KG1 (cell line): Measurements from ENCODE around the gene THADA.
"Not testable (repeated sequence)": the region's sequence is repeated elsewhere in the genome, so short reads cannot be mapped to it uniquely, and the experiment has no call there.

ENCODE experiments used
- DNase-seq: peaks from one replicate; lab custom pipeline; 2025; lab: John Stamatoyannopoulos, UW

THADA gene

GRCh38 chr2:43410055-43410604 lies 185.7 kb downstream of the THADA start:
- no peak for DNase-seq

GRCh38 chr2:43408407-43409160 lies 187.3 kb downstream of the THADA start:
- DNase-seq = no peak

GRCh38 chr2:43407935-43408334 lies 187.9 kb downstream of the THADA start:
- DNase-seq = no peak

GRCh38 chr2:43406651-43407279 lies 189.1 kb downstream of the THADA start:
- DNase-seq = no peak

GRCh38 chr2:43405829-43406228 lies 190.0 kb downstream of the THADA start:
- DNase-seq = no peak

- no peak for DNase-seq
Measured at GRCh38 chr2:43402452-43402937, 193.3 kb downstream of the THADA start.

- no peak for DNase-seq
Measured at GRCh38 chr2:43402002-43402401, 193.8 kb downstream of the THADA start.

GRCh38 chr2:43400508-43400907 lies 195.3 kb downstream of the THADA start:
- no peak for DNase-seq

GRCh38 chr2:43399515-43400264 lies 196.1 kb downstream of the THADA start:
- DNase-seq = no peak

- DNase-seq = no peak
Measured at GRCh38 chr2:43399098-43399497, 196.7 kb downstream of the THADA start.

GRCh38 chr2:43397821-43398220 lies 198.0 kb downstream of the THADA start:
- no peak for DNase-seq

- no peak for DNase-seq
Measured at GRCh38 chr2:43397411-43397810, 198.4 kb downstream of the THADA start.

GRCh38 chr2:43396344-43396743 lies 199.5 kb downstream of the THADA start:
- not testable (repeated sequence) for DNase-seq

- no peak for DNase-seq
Measured at GRCh38 chr2:43393918-43394317, 201.9 kb downstream of the THADA start.

- DNase-seq = no peak
Measured at GRCh38 chr2:43391878-43392215, 204.0 kb downstream of the THADA start.

- no peak for DNase-seq
Measured at GRCh38 chr2:43391201-43391877, 204.5 kb downstream of the THADA start.

GRCh38 chr2:43389581-43390466 lies 206.0 kb downstream of the THADA start:
- DNase-seq = no peak

GRCh38 chr2:43388371-43388770 lies 207.5 kb downstream of the THADA start:
- no peak for DNase-seq

- DNase-seq = no peak
Measured at GRCh38 chr2:43387092-43388062, 208.5 kb downstream of the THADA start.

GRCh38 chr2:43386679-43387078 lies 209.2 kb downstream of the THADA start:
- DNase-seq = not testable (repeated sequence)
